K562 (cell line): Measurements from ENCODE around the gene EFEMP2. TPM values are rescaled to one million over a fixed set of nuclear protein-coding genes. Genes with fewer than 3 reads are reported as not detected.

Experiments
- DMBX1 ChIP-seq: fragments of 250-450 bp; sonication (Bioruptor Pico); IDR thresholded peaks from 2 replicates; pipeline ENCODE4 v1.8.0; 2022; ENCODE audit warnings: inconsistent platforms, mild to moderate bottlenecking, moderate library complexity, borderline replicate concordance
- HLTF ChIP-seq: fragments of 450-650 bp; IDR thresholded peaks from 2 replicates; pipeline ENCODE4 v1.6.1; 2016
- KLF1 ChIP-seq: fragments of 450-650 bp; IDR thresholded peaks from 2 replicates; pipeline ENCODE4 v1.6.1; 2016; ENCODE audit warnings: missing genetic modification characterization, missing compliant biosample characterization
- MTF1 ChIP-seq: fragments of 250-450 bp; sonication (Bioruptor Pico); IDR thresholded peaks from 2 replicates; pipeline ENCODE4 v1.9.0; 2021; ENCODE audit warnings: moderate library complexity, mild to moderate bottlenecking, inconsistent platforms, borderline replicate concordance
- NBN ChIP-seq: fragments of 450-650 bp; IDR thresholded peaks from 2 replicates; pipeline ENCODE4 v1.6.1; 2016; ENCODE audit warnings: low read depth, mild to moderate bottlenecking
- NR2C1 ChIP-seq, 2 experiments: fragments of 450-650 bp; IDR thresholded peaks; 2 replicates each; pipeline ENCODE4 v1.6.1; 2017; ENCODE audit warnings: mild to moderate bottlenecking in 2 of 2, antibody characterized with exemption in 1 of 2, inconsistent platforms in 1 of 2, missing compliant biosample characterization in 1 of 2, missing genetic modification characterization in 1 of 2
- NR3C1 ChIP-seq: sonication (generic); formaldehyde crosslinking; IDR thresholded peaks from 2 replicates; pipeline ENCODE4 v1.8.1; 2022; ENCODE audit warnings: missing genetic modification reagents
- SMAD1 ChIP-seq: fragments of 150-350 bp; IDR thresholded peaks from 2 replicates; pipeline ENCODE4 v1.6.1; 2014; ENCODE audit warnings: low read length, low read depth; ENCODE audit not compliant: partially characterized antibody
- SP1 ChIP-seq: sonication (generic); formaldehyde crosslinking; IDR thresholded peaks from 2 replicates; pipeline ENCODE4 v1.8.1; 2022; ENCODE audit warnings: mild to moderate bottlenecking, missing genetic modification reagents
- SRSF3 ChIP-seq: fragments of 200-400 bp; formaldehyde crosslinking; IDR thresholded peaks from 2 replicates; pipeline ENCODE4 v1.6.1; 2016; ENCODE audit warnings: mild to moderate bottlenecking, low read length, moderate library complexity; ENCODE audit not compliant: insufficient read depth
- TCF15 ChIP-seq: fragments of 250-450 bp; sonication (Bioruptor Pico); IDR thresholded peaks from 2 replicates; pipeline ENCODE4 v1.8.0; 2022; ENCODE audit warnings: moderate library complexity, mild to moderate bottlenecking, inconsistent platforms
- TFAM ChIP-seq: fragments of 250-450 bp; sonication (Bioruptor Pico); conservative IDR thresholded peaks from 2 replicates; pipeline ENCODE4 v1.5.0; 2021; ENCODE audit warnings: mild to moderate bottlenecking, moderate library complexity
- ZNF212 ChIP-seq: fragments of 450-650 bp; formaldehyde crosslinking; IDR thresholded peaks from 2 replicates; pipeline ENCODE4 v1.4.0; 2020; ENCODE audit warnings: mild to moderate bottlenecking
- ZNF232 ChIP-seq: sonication (generic); formaldehyde crosslinking; IDR thresholded peaks from 2 replicates; pipeline ENCODE4 v1.8.0; 2022; ENCODE audit warnings: mild to moderate bottlenecking, missing genetic modification reagents
- ZNF263 ChIP-seq: sonication (generic); formaldehyde crosslinking; IDR thresholded peaks from 2 replicates; pipeline ENCODE4 v1.8.0; 2022; ENCODE audit warnings: mild to moderate bottlenecking, missing genetic modification reagents, borderline replicate concordance
- ZNF707 ChIP-seq: fragments of 250-450 bp; sonication (Bioruptor Pico); conservative IDR thresholded peaks from 2 replicates; pipeline ENCODE4 v1.8.0; 2022; ENCODE audit warnings: inconsistent platforms, mild to moderate bottlenecking, moderate library complexity
- polyA plus RNA-seq, 8 experiments: library from polyadenylated mRNA; depleted of rRNA in 4 of 8; stranded (reverse) in 5 of 8; unstranded in 3 of 8; fragments of >200 nt; fragmentation: Nextera tagmentation in 2 of 8; fragmentation: Illumina TruSeq in 1 of 8; extraction: Ambion mirVana in 2 of 8; extraction: Trizol in 1 of 8; gene quantifications; 2 replicates each; pipeline versions ENCODE4 v1.2.1 to v1.2.3, GENCODE V29; 2011 to 2014; ENCODE audit warnings: inconsistent platforms in 1 of 8, missing spikeins in 1 of 8
- total RNA-seq, 7 experiments: library from RNA; depleted of rRNA in 6 of 7; stranded (reverse); fragments of >200 nt in 6 of 7; fragmentation: Illumina TruSeq in 2 of 7; extraction: Trizol in 2 of 7; gene quantifications; 2 replicates each; pipeline versions ENCODE4 v1.2.1 to v1.2.3, GENCODE V29; 2011 to 2021; ENCODE audit warnings: low replicate concordance in 1 of 7
- TF ChIP-seq, protein P1 (sequence below): fragments of 250-450 bp; sonication (Bioruptor Pico); IDR thresholded peaks from 2 replicates; pipeline ENCODE4 v1.5.0; 2020; ENCODE audit warnings: mild to moderate bottlenecking, borderline replicate concordance
- TF ChIP-seq, protein P2 (sequence below), 2 experiments: fragments of 450-650 bp; IDR thresholded peaks; 2 replicates each; pipeline ENCODE4 v1.6.1; 2018; ENCODE audit warnings: mild to moderate bottlenecking in 2 of 2, low read depth in 1 of 2; ENCODE audit not compliant: partially characterized antibody in 2 of 2
- TF ChIP-seq, protein P3 (sequence below): fragments of 450-650 bp; IDR thresholded peaks from 2 replicates; pipeline ENCODE4 v1.6.1; 2017; ENCODE audit warnings: antibody characterized with exemption

EFEMP2 gene
- total and polyA plus RNA-seq, 9 of the 15 experiments (the other 6 are each of a cell fraction or from before 2014, with no cell fraction given): 0.07 to 2.9 (median 0.69) TPM; not detected in 1

DNA sequence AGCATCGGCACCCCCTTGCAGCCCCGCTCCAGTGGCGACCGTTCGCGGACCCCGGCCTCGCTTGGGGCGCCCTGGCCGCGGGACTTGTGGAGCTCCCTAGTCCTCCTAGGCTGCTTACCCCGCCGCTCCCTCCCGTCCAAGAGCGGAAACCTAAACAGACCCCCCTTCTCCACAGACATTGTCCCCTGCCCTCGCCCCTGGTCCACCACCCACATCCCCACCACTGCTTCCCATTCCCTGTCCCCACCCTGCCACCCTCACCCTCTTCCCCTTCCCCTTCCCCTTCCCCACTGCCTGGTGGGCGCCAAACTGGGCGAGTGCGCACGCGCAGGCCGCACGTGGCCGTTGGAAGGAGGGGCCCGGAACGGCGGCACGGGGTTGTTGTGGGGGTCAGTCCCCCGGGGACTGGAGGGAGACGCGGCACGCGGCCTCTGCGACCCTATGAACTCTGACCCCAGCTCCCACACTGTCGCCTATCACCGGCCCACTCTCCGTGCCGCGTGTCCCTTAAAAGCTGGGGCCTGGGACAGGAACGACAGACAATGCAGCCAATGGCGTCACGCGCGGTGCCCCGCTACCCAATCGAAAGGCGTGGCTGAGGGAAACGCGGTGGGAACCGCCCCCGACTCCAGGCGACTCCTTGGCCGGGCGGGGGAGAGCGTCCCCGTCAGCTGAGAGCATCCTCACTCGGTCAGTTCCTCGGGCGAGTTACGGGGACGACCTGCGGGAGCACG lies 39.1 kb downstream of the EFEMP2 start, which contains the start of gene SNX32 (continued):
- no peak for TF ChIP-seq ZNF232
- no peak for TF ChIP-seq ZNF263 (CRISPR knock-in tag)
- no peak for TF ChIP-seq DMBX1 (CRISPR knock-in tag)
- TF ChIP-seq TCF15 (CRISPR knock-in tag): no peak
- TF ChIP-seq HLTF: no peak
- TF ChIP-seq, protein P1, sequence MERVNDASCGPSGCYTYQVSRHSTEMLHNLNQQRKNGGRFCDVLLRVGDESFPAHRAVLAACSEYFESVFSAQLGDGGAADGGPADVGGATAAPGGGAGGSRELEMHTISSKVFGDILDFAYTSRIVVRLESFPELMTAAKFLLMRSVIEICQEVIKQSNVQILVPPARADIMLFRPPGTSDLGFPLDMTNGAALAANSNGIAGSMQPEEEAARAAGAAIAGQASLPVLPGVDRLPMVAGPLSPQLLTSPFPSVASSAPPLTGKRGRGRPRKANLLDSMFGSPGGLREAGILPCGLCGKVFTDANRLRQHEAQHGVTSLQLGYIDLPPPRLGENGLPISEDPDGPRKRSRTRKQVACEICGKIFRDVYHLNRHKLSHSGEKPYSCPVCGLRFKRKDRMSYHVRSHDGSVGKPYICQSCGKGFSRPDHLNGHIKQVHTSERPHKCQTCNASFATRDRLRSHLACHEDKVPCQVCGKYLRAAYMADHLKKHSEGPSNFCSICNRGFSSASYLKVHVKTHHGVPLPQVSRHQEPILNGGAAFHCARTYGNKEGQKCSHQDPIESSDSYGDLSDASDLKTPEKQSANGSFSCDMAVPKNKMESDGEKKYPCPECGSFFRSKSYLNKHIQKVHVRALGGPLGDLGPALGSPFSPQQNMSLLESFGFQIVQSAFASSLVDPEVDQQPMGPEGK: no peak
- TF ChIP-seq NR3C1 (CRISPR knock-in tag): no peak
- TF ChIP-seq, protein P2, sequence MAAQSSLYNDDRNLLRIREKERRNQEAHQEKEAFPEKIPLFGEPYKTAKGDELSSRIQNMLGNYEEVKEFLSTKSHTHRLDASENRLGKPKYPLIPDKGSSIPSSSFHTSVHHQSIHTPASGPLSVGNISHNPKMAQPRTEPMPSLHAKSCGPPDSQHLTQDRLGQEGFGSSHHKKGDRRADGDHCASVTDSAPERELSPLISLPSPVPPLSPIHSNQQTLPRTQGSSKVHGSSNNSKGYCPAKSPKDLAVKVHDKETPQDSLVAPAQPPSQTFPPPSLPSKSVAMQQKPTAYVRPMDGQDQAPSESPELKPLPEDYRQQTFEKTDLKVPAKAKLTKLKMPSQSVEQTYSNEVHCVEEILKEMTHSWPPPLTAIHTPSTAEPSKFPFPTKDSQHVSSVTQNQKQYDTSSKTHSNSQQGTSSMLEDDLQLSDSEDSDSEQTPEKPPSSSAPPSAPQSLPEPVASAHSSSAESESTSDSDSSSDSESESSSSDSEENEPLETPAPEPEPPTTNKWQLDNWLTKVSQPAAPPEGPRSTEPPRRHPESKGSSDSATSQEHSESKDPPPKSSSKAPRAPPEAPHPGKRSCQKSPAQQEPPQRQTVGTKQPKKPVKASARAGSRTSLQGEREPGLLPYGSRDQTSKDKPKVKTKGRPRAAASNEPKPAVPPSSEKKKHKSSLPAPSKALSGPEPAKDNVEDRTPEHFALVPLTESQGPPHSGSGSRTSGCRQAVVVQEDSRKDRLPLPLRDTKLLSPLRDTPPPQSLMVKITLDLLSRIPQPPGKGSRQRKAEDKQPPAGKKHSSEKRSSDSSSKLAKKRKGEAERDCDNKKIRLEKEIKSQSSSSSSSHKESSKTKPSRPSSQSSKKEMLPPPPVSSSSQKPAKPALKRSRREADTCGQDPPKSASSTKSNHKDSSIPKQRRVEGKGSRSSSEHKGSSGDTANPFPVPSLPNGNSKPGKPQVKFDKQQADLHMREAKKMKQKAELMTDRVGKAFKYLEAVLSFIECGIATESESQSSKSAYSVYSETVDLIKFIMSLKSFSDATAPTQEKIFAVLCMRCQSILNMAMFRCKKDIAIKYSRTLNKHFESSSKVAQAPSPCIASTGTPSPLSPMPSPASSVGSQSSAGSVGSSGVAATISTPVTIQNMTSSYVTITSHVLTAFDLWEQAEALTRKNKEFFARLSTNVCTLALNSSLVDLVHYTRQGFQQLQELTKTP (IDR thresholded peaks at IDR 0.05; ENCODE audit: low read depth in 1 of 2, partially characterized antibody in 2 of 2): no peak
- TF ChIP-seq TFAM (CRISPR knock-in tag): no peak
- TF ChIP-seq KLF1: no peak
- no peak for TF ChIP-seq ZNF212 (CRISPR knock-in tag)
- TF ChIP-seq MTF1 (CRISPR knock-in tag): no peak
- no peak for TF ChIP-seq NBN
- TF ChIP-seq, protein P3, sequence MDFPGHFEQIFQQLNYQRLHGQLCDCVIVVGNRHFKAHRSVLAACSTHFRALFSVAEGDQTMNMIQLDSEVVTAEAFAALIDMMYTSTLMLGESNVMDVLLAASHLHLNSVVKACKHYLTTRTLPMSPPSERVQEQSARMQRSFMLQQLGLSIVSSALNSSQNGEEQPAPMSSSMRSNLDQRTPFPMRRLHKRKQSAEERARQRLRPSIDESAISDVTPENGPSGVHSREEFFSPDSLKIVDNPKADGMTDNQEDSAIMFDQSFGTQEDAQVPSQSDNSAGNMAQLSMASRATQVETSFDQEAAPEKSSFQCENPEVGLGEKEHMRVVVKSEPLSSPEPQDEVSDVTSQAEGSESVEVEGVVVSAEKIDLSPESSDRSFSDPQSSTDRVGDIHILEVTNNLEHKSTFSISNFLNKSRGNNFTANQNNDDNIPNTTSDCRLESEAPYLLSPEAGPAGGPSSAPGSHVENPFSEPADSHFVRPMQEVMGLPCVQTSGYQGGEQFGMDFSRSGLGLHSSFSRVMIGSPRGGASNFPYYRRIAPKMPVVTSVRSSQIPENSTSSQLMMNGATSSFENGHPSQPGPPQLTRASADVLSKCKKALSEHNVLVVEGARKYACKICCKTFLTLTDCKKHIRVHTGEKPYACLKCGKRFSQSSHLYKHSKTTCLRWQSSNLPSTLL: no peak
- TF ChIP-seq NR2C1 (IDR thresholded peaks at IDR 0.05): peak; percentile 73
- 0 out of 2 replicates have a peak, but pooled peaks have one; percentile 10 for TF ChIP-seq NR2C1 (tag; IDR thresholded peaks at IDR 0.05)
- no peak for TF ChIP-seq SRSF3
- TF ChIP-seq ZNF707: no peak
- no peak for TF ChIP-seq SMAD1
- peak; percentile 97 for TF ChIP-seq SP1 (CRISPR knock-in tag)
